GM23338 (cell line): ENCODE data around the gene DOCK3. TPM values are rescaled to one million over a fixed set of nuclear protein-coding genes. Genes with fewer than 3 reads are reported as not detected.

Experiments
- ATAC-seq: fragments of 200-7000 bp; cut with Tn5 transposase; 3 replicates; pipeline ENCODE4 v1.9.1; 2020
- DNase-seq: peaks from one replicate; pipeline ENCODE4 v3.0.0-alpha.2; 2015; ENCODE audit warnings: low spot score
- H2AFZ ChIP-seq: fragments of 200-600 bp; sonication (generic); 2 replicates; pipeline ENCODE4 v1.8.0; 2016; ENCODE audit warnings: antibody characterized with exemption, mild to moderate bottlenecking, moderate library complexity
- H3F3A ChIP-seq: fragments of 200-600 bp; sonication (generic); replicated peaks from 2 replicates; pipeline ENCODE4 v1.8.0; 2017; ENCODE audit warnings: antibody characterized with exemption, mixed run types, low read depth
- H3K27ac ChIP-seq: fragments of 200-600 bp; sonication (generic); 2 replicates; pipeline ENCODE4 v1.6.1; 2016; ENCODE audit warnings: low read depth
- H3K27me3 ChIP-seq: fragments of 200-600 bp; sonication (generic); 2 replicates; pipeline ENCODE4 v1.8.0; 2016; ENCODE audit warnings: mild to moderate bottlenecking, mixed run types, moderate library complexity; ENCODE audit not compliant: insufficient read depth
- H3K36me3 ChIP-seq: fragments of 200-600 bp; sonication (generic); 2 replicates; pipeline ENCODE4 v1.8.0; 2016; ENCODE audit warnings: mild to moderate bottlenecking; ENCODE audit not compliant: insufficient read depth
- H3K4me1 ChIP-seq: fragments of 200-600 bp; sonication (generic); 2 replicates; pipeline ENCODE4 v1.8.0; 2016; ENCODE audit warnings: mild to moderate bottlenecking, moderate library complexity; ENCODE audit not compliant: insufficient read depth
- H3K4me2 ChIP-seq: fragments of 200-600 bp; sonication (generic); 2 replicates; pipeline ENCODE4 v1.7.1; 2017; ENCODE audit warnings: mixed run types
- H3K4me3 ChIP-seq: fragments of 200-600 bp; sonication (generic); 2 replicates; pipeline ENCODE4 v1.6.1; 2016; ENCODE audit warnings: mixed run types
- H3K79me2 ChIP-seq: fragments of 200-600 bp; sonication (generic); replicated peaks from 2 replicates; pipeline ENCODE4 v1.8.0; 2017; ENCODE audit warnings: mild to moderate bottlenecking; ENCODE audit not compliant: insufficient read depth
- H3K9me2 ChIP-seq: fragments of 200-600 bp; sonication (generic); 2 replicates; pipeline ENCODE4 v1.8.0; 2017; ENCODE audit not compliant: insufficient read depth
- H4K20me1 ChIP-seq: fragments of 200-600 bp; sonication (generic); replicated peaks from 2 replicates; pipeline ENCODE4 v1.8.0; 2017; ENCODE audit warnings: mild to moderate bottlenecking; ENCODE audit not compliant: insufficient read depth
- H3K27ac Mint-ChIP-seq: 2 replicates; pipeline ENCODE4 v1.8.0; 2020; ENCODE audit warnings: inconsistent platforms, mild to moderate bottlenecking, moderate library complexity, mixed read lengths
- H3K27me3 Mint-ChIP-seq: 3 replicates; pipeline ENCODE4 v1.8.0; 2022; ENCODE audit warnings: low read depth, mild to moderate bottlenecking, moderate library complexity, mixed read lengths, inconsistent platforms; ENCODE audit not compliant: insufficient read depth, poor library complexity
- H3K36me3 Mint-ChIP-seq: 3 replicates; pipeline ENCODE4 v1.8.0; 2021; ENCODE audit warnings: low read depth, mild to moderate bottlenecking, inconsistent platforms, moderate library complexity, mixed read lengths
- H3K4me1 Mint-ChIP-seq: 3 replicates; pipeline ENCODE4 v1.8.0; 2020; ENCODE audit warnings: mild to moderate bottlenecking, inconsistent platforms, mixed read lengths
- H3K4me3 Mint-ChIP-seq: 3 replicates; pipeline ENCODE4 v1.8.0; 2021; ENCODE audit warnings: moderate library complexity, mild to moderate bottlenecking, inconsistent platforms, mixed read lengths
- H3K9me3 Mint-ChIP-seq: 3 replicates; pipeline ENCODE4 v1.8.0; 2020; ENCODE audit warnings: moderate library complexity, mild to moderate bottlenecking, inconsistent platforms, mixed read lengths
- CREB1 ChIP-seq: fragments of 250-450 bp; sonication (Bioruptor Pico); IDR thresholded peaks from 2 replicates; pipeline ENCODE4 v1.5.0; 2020; ENCODE audit warnings: low read depth, mild to moderate bottlenecking, moderate library complexity
- ETS1 ChIP-seq: IDR thresholded peaks from 2 replicates; pipeline ENCODE4 v1.6.1; 2016; ENCODE audit warnings: antibody characterized with exemption
- EZH2 ChIP-seq: fragments of 200-600 bp; sonication (generic); IDR thresholded peaks from one replicate; pipeline ENCODE4 v1.8.0; 2017; ENCODE audit warnings: antibody characterized with exemption, mild to moderate bottlenecking, low read depth; ENCODE audit not compliant: unreplicated experiment
- EZH2phosphoT487 ChIP-seq: fragments of 200-600 bp; sonication (generic); IDR thresholded peaks from one replicate; pipeline ENCODE4 v1.8.1; 2018; ENCODE audit warnings: antibody characterized with exemption; ENCODE audit not compliant: unreplicated experiment
- JUNB ChIP-seq: IDR thresholded peaks from one replicate; pipeline ENCODE4 v1.6.1; 2016; ENCODE audit warnings: antibody characterized with exemption; ENCODE audit not compliant: unreplicated experiment
- NANOG ChIP-seq: IDR thresholded peaks from 2 replicates; pipeline ENCODE4 v1.6.1; 2016; ENCODE audit warnings: antibody characterized with exemption, borderline replicate concordance
- POLR2AphosphoS5 ChIP-seq: IDR thresholded peaks from 2 replicates; pipeline ENCODE4 v1.6.1; 2016; ENCODE audit warnings: antibody characterized with exemption, low read depth
- STAT1 ChIP-seq: IDR thresholded peaks from one replicate; pipeline ENCODE4 v1.6.1; 2016; ENCODE audit warnings: antibody characterized with exemption; ENCODE audit not compliant: unreplicated experiment
- ZNF114 ChIP-seq: fragments of 250-450 bp; sonication (Bioruptor Pico); IDR thresholded peaks from 2 replicates; pipeline ENCODE4 v1.5.0; 2020; ENCODE audit warnings: mild to moderate bottlenecking, moderate library complexity
- ZNF331 ChIP-seq: fragments of 250-450 bp; sonication (Bioruptor Pico); IDR thresholded peaks from 2 replicates; pipeline ENCODE4 v1.5.0; 2020; ENCODE audit warnings: low read depth, mild to moderate bottlenecking, moderate library complexity
- polyA plus RNA-seq: library from polyadenylated mRNA; unstranded; fragments of >200 nt; fragmentation: Nextera tagmentation; extraction: Ambion mirVana; gene quantifications from 2 replicates; pipeline ENCODE4 v1.2.1, GENCODE V29; 2016
- total RNA-seq: library from RNA; depleted of rRNA; stranded (reverse); fragments of >200 nt; shearing (Covaris generic); gene quantifications from 2 replicates; pipeline ENCODE4 v1.2.3, GENCODE V29; 2014
- TF ChIP-seq, protein P1 (sequence below): IDR thresholded peaks from one replicate; pipeline ENCODE4 v1.6.1; 2018; ENCODE audit warnings: antibody characterized with exemption; ENCODE audit not compliant: unreplicated experiment
- TF ChIP-seq, protein P2 (sequence below), 2 experiments: fragments of 200-600 bp in 1 of 2; sonication (generic) in 1 of 2; conservative IDR thresholded peaks; 2 replicates each; pipeline versions ENCODE4 v1.5.1 to v1.6.1; 2016 to 2017; ENCODE audit warnings: antibody characterized with exemption in 2 of 2, low read depth in 2 of 2, mild to moderate bottlenecking in 2 of 2, moderate library complexity in 1 of 2
- TF ChIP-seq, protein P3 (sequence below): fragments of 250-450 bp; sonication (Bioruptor Pico); IDR thresholded peaks from 2 replicates; pipeline ENCODE4 v1.5.0; 2020; ENCODE audit warnings: mild to moderate bottlenecking, moderate library complexity

The DOCK3 gene
- total and polyA plus RNA-seq, 2 experiments from 2014 or later = 2.4 to 5.6 TPM

DNA sequence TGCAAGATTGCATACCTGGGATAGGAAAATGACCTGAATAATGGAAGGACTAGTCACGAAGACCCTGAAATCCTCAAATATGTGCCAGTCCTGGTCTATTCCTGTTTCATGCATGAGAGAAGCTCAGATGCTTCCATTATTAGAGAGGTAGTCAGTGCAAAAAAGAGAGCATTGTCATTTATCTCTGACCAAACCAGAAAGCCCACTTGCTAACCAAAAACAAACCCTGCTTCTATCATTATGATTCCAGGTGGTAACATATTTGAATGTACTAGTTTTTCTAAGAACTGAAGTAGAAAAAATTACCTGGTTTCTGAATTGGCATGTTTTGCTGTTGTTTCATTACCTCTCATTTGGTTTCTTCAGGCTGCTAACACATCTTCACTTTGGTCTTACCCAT is 549.6 kb downstream of the DOCK3 start (continued):
- TF ChIP-seq STAT1 = no peak

- TF ChIP-seq NANOG (no peak), EZH2phosphoT487 (no peak), EZH2 (no peak), ZNF114 (CRISPR knock-in tag) (no peak), JUNB (no peak), POLR2AphosphoS5 (no peak), ZNF331 (CRISPR knock-in tag) (no peak), STAT1 (no peak), CREB1 (CRISPR knock-in tag) (no peak), ETS1 (no peak)
- TF ChIP-seq, protein P1, sequence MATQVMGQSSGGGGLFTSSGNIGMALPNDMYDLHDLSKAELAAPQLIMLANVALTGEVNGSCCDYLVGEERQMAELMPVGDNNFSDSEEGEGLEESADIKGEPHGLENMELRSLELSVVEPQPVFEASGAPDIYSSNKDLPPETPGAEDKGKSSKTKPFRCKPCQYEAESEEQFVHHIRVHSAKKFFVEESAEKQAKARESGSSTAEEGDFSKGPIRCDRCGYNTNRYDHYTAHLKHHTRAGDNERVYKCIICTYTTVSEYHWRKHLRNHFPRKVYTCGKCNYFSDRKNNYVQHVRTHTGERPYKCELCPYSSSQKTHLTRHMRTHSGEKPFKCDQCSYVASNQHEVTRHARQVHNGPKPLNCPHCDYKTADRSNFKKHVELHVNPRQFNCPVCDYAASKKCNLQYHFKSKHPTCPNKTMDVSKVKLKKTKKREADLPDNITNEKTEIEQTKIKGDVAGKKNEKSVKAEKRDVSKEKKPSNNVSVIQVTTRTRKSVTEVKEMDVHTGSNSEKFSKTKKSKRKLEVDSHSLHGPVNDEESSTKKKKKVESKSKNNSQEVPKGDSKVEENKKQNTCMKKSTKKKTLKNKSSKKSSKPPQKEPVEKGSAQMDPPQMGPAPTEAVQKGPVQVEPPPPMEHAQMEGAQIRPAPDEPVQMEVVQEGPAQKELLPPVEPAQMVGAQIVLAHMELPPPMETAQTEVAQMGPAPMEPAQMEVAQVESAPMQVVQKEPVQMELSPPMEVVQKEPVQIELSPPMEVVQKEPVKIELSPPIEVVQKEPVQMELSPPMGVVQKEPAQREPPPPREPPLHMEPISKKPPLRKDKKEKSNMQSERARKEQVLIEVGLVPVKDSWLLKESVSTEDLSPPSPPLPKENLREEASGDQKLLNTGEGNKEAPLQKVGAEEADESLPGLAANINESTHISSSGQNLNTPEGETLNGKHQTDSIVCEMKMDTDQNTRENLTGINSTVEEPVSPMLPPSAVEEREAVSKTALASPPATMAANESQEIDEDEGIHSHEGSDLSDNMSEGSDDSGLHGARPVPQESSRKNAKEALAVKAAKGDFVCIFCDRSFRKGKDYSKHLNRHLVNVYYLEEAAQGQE = no peak
- TF ChIP-seq, protein P2, sequence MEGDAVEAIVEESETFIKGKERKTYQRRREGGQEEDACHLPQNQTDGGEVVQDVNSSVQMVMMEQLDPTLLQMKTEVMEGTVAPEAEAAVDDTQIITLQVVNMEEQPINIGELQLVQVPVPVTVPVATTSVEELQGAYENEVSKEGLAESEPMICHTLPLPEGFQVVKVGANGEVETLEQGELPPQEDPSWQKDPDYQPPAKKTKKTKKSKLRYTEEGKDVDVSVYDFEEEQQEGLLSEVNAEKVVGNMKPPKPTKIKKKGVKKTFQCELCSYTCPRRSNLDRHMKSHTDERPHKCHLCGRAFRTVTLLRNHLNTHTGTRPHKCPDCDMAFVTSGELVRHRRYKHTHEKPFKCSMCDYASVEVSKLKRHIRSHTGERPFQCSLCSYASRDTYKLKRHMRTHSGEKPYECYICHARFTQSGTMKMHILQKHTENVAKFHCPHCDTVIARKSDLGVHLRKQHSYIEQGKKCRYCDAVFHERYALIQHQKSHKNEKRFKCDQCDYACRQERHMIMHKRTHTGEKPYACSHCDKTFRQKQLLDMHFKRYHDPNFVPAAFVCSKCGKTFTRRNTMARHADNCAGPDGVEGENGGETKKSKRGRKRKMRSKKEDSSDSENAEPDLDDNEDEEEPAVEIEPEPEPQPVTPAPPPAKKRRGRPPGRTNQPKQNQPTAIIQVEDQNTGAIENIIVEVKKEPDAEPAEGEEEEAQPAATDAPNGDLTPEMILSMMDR (conservative IDR thresholded peaks at IDR 0.05; ENCODE audit: low read depth in 2 of 2) = no peak
- TF ChIP-seq, protein P3, sequence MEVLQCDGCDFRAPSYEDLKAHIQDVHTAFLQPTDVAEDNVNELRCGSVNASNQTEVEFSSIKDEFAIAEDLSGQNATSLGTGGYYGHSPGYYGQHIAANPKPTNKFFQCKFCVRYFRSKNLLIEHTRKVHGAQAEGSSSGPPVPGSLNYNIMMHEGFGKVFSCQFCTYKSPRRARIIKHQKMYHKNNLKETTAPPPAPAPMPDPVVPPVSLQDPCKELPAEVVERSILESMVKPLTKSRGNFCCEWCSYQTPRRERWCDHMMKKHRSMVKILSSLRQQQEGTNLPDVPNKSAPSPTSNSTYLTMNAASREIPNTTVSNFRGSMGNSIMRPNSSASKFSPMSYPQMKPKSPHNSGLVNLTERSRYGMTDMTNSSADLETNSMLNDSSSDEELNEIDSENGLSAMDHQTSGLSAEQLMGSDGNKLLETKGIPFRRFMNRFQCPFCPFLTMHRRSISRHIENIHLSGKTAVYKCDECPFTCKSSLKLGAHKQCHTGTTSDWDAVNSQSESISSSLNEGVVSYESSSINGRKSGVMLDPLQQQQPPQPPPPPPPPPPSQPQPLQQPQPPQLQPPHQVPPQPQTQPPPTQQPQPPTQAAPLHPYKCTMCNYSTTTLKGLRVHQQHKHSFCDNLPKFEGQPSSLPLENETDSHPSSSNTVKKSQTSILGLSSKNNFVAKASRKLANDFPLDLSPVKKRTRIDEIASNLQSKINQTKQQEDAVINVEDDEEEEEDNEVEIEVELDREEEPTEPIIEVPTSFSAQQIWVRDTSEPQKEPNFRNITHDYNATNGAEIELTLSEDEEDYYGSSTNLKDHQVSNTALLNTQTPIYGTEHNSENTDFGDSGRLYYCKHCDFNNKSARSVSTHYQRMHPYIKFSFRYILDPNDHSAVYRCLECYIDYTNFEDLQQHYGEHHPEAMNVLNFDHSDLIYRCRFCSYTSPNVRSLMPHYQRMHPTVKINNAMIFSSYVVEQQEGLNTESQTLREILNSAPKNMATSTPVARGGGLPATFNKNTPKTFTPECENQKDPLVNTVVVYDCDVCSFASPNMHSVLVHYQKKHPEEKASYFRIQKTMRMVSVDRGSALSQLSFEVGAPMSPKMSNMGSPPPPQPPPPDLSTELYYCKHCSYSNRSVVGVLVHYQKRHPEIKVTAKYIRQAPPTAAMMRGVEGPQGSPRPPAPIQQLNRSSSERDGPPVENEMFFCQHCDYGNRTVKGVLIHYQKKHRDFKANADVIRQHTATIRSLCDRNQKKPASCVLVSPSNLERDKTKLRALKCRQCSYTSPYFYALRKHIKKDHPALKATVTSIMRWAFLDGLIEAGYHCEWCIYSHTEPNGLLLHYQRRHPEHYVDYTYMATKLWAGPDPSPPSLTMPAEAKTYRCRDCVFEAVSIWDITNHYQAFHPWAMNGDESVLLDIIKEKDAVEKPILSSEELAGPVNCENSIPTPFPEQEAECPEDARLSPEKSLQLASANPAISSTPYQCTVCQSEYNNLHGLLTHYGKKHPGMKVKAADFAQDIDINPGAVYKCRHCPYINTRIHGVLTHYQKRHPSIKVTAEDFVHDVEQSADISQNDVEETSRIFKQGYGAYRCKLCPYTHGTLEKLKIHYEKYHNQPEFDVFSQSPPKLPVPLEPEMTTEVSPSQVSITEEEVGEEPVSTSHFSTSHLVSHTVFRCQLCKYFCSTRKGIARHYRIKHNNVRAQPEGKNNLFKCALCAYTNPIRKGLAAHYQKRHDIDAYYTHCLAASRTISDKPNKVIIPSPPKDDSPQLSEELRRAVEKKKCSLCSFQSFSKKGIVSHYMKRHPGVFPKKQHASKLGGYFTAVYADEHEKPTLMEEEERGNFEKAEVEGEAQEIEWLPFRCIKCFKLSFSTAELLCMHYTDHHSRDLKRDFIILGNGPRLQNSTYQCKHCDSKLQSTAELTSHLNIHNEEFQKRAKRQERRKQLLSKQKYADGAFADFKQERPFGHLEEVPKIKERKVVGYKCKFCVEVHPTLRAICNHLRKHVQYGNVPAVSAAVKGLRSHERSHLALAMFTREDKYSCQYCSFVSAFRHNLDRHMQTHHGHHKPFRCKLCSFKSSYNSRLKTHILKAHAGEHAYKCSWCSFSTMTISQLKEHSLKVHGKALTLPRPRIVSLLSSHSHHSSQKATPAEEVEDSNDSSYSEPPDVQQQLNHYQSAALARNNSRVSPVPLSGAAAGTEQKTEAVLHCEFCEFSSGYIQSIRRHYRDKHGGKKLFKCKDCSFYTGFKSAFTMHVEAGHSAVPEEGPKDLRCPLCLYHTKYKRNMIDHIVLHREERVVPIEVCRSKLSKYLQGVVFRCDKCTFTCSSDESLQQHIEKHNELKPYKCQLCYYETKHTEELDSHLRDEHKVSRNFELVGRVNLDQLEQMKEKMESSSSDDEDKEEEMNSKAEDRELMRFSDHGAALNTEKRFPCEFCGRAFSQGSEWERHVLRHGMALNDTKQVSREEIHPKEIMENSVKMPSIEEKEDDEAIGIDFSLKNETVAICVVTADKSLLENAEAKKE (CRISPR knock-in tag) = no peak
- Histone ChIP-seq H3K36me3 (no peaks in the 10 kb centered on the region), H3K4me2 (no peak overlapping the region), H3K27me3 (no peaks in the 10 kb centered on the region), H3K4me1 (no peaks in the 10 kb centered on the region), H4K20me1 (no peaks in the 10 kb centered on the region), H3K4me3 (no peak overlapping the region), H3F3A (no peaks in the 10 kb centered on the region), H2AFZ (no peak overlapping the region), H3K27ac (no peak overlapping the region), H3K79me2 (no peaks in the 10 kb centered on the region), H3K9me2 (no peaks in the 10 kb centered on the region)
- Mint-ChIP-seq H3K4me3 (no peak overlapping the region), H3K27me3 (no peaks in the 10 kb centered on the region), H3K27ac (no peak overlapping the region), H3K36me3 (0 out of 3 replicates have a peak, but pooled peaks cover 2% of the 10 kb centered on the region), H3K4me1 (peaks cover 10% of the 10 kb centered on the region; the same call in 2 of the 3 replicates), H3K9me3 (no peaks in the 10 kb centered on the region)
- ATAC-seq = no peak
- no peak for DNase-seq
Observed at GRCh38 chr3:51224843-51225242, 550.1 kb downstream of the DOCK3 start.
